ENCODE measurements around the gene ASH1L. TPM values are rescaled to one million over a fixed set of nuclear protein-coding genes. Genes with fewer than 3 reads are reported as not detected.
A peak's percentile ranks its signal among the peaks of the same experiment; 100 is the strongest.
"Not testable (repeated sequence)": the region's sequence is repeated elsewhere in the genome, so short reads cannot be mapped to it uniquely, and the experiment has no call there.

ASH1L gene
- total and polyA plus RNA-seq, 2 donors (not counting 3 experiments of a cell fraction or from before 2014, with no cell fraction given), result 11.6 to 29.2 TPM

DNA sequence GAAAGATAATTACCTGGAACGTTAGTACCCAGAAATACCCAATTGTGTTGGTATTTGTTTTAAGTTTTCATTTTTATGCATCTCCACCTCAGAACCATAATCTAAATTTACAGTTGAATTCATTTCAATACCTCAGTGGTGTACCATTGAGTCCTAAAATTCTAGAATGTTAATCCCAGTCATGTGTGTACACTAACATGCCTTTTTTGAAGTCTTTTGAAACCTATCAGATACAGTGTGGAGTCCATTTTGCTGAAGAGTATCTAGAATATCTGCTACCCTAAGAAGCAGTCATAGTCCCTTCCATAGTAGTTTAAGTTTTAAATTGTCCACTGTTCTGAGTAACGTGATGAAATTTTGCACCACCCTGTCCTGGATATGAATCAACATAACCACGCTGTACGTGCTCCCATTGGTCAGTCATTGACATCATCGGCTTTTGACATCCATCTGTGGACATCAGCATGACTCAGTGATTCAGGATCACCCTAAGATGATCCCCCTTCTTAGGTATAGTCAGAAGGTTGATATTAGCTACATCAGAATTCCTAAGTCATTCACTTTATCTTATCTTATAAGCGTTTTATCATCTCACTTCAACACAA lies 7.5 kb upstream of the ASH1L start:
- DNase-seq (ENCODE audit: low read depth, low spot score), result no peak
- no TSS peak for BruUV-seq (replicated peaks)

GRCh38 chr1:155563377-155564022 lies 897 bp upstream of the ASH1L start:
- CTCF ChIA-PET, result not testable (repeated sequence)
- BruUV-seq (replicated peaks), result TSS peak; percentile 76

More for the DNA sequence above, 7.5 kb upstream of the ASH1L start:
- FAIRE-seq, result no peak
- no peaks in the 10 kb centered on the region for H3K9me1 ChIP-seq (replicated peaks; ENCODE audit: control insufficient read depth, extremely low read depth, insufficient read depth, low read length)
- no peak overlapping the region for H3K4me3 ChIP-seq (replicated peaks in 1 of 3; ENCODE audit: insufficient read depth in 1 of 3, low read depth in 1 of 3, low read length in 3 of 3)
- H3K36me3 ChIP-seq (ENCODE audit: control insufficient read depth in 2 of 2, extremely low read depth in 1 of 2, insufficient read depth in 2 of 2, low read length in 2 of 2), result no peaks in the 10 kb centered on the region
- H3K4me1 ChIP-seq (ENCODE audit: control insufficient read depth, extremely low read depth, insufficient read depth, low read length), result no peaks in the 10 kb centered on the region
- H3K9ac ChIP-seq (replicated peaks; ENCODE audit: extremely low read depth, insufficient read depth, low read length), result no peak overlapping the region
- POLR2A ChIA-PET, result no interaction called here
- no peak overlapping the region for H3K27ac ChIP-seq (ENCODE audit: insufficient read depth, low read depth, low read length)
- H3K9me3 ChIP-seq (replicated peaks; ENCODE audit: control insufficient read depth, insufficient read depth, low read length), result no peaks in the 10 kb centered on the region
- no peak overlapping the region for H2AFZ ChIP-seq (ENCODE audit: low read depth, low read length)
- H3K27me3 ChIP-seq (ENCODE audit: control insufficient read depth in 2 of 2, insufficient read depth in 2 of 2, low read length in 2 of 2), result no peaks in the 10 kb centered on the region
- TF ChIP-seq CTCF (IDR thresholded peaks at IDR 0.05; ENCODE audit: extremely low read depth in 1 of 2, insufficient read depth in 1 of 2, low read depth in 1 of 2, low read length in 2 of 2) (no peak), MYC (IDR thresholded peaks at IDR 0.05; ENCODE audit: low read depth, low read length) (no peak), EZH2 (IDR thresholded peaks at IDR 0.05; ENCODE audit: borderline replicate concordance, low read depth, low read length, severe bottlenecking) (no peak), MAX (IDR thresholded peaks at IDR 0.05; ENCODE audit: insufficient read depth, insufficient read length) (no peak), POLR2AphosphoS5 (IDR thresholded peaks at IDR 0.05; ENCODE audit: insufficient read depth, low read depth, low read length) (no peak), POLR2A (IDR thresholded peaks at IDR 0.05; ENCODE audit: low read depth, low read length) (no peak), FOS (IDR thresholded peaks at IDR 0.05; ENCODE audit: borderline replicate concordance, insufficient read depth, low read length) (no peak)
- dilution Hi-C loops (cut with MboI; ENCODE audit: extremely low pct_ligation_motif_present, low sequenced_read_pairs), result no loop called here
- intact Hi-C loops (cut with micrococcal nuclease), result loop anchor here (10.0 kb wide), 1 partner anchor 315 kb away; the partner anchor contains the start of gene ENTREP3
- H3K4me2 ChIP-seq (ENCODE audit: insufficient read depth, low read length), result no peak overlapping the region
- CTCF ChIA-PET, result no interaction called here
- peaks cover 19% of the 10 kb centered on the region for H3K79me2 ChIP-seq (ENCODE audit: control insufficient read depth, insufficient read depth, low read length)
- no peaks in the 10 kb centered on the region for H4K20me1 ChIP-seq (replicated peaks; ENCODE audit: control insufficient read depth, extremely low read depth, insufficient read depth, low read length)

More at GRCh38 chr1:155563377-155564022, 897 bp upstream of the ASH1L start:
- Histone ChIP-seq H3K9ac (replicated peaks; ENCODE audit: extremely low read depth, insufficient read depth, low read length) (peak overlapping the region; percentile 89), H3K4me3 (replicated peaks in 1 of 3; ENCODE audit: insufficient read depth in 1 of 3, low read depth in 1 of 3, low read length in 3 of 3) (peak overlapping the region; percentile 62 to 92 (median 63)), H2AFZ (ENCODE audit: low read depth, low read length) (peak overlapping the region; percentile 10), H3K79me2 (ENCODE audit: control insufficient read depth, insufficient read depth, low read length) (peaks cover 57% of the 10 kb centered on the region), H3K27ac (ENCODE audit: insufficient read depth, low read depth, low read length) (peak overlapping the region; percentile 74), H3K4me2 (ENCODE audit: insufficient read depth, low read length) (peak overlapping the region; percentile 99)
- H4K20me1 ChIP-seq (replicated peaks; ENCODE audit: control insufficient read depth, extremely low read depth, insufficient read depth, low read length); H3K4me1 ChIP-seq (ENCODE audit: control insufficient read depth, extremely low read depth, insufficient read depth, low read length); dilution Hi-C loops (cut with MboI; ENCODE audit: extremely low pct_ligation_motif_present, low sequenced_read_pairs); H3K9me1 ChIP-seq (replicated peaks; ENCODE audit: control insufficient read depth, extremely low read depth, insufficient read depth, low read length); H3K9me3 ChIP-seq (replicated peaks; ENCODE audit: control insufficient read depth, insufficient read depth, low read length); H3K36me3 ChIP-seq (ENCODE audit: control insufficient read depth in 2 of 2, extremely low read depth in 1 of 2, insufficient read depth in 2 of 2, low read length in 2 of 2); H3K27me3 ChIP-seq (ENCODE audit: control insufficient read depth in 2 of 2, insufficient read depth in 2 of 2, low read length in 2 of 2): not testable (repeated sequence)
- intact Hi-C loops (cut with micrococcal nuclease), result loop anchor here (2.0 to 10.0 kb wide), 2 partner anchors 239 to 309 kb away; partner anchors contain the start of gene ENTREP3
- POLR2A ChIA-PET, result interaction anchor here (0.6 to 1.5 kb wide), 3 partner anchors 96 to 240 kb away, joined by 3 to 5 read pairs (median 4); no protein-coding TSS in a partner anchor
- FAIRE-seq (peak; percentile 55), DNase-seq (ENCODE audit: low read depth, low spot score) (peak; percentile 51)

Measured in endothelial cell of umbilical vein (primary cell).